H1 (cell line): ENCODE data around the gene PPWD1. TPM values are rescaled to one million over a fixed set of nuclear protein-coding genes. Genes with fewer than 3 reads are reported as not detected.

ENCODE experiments used
- CTCF ChIA-PET: fragments of 300-600 bp; sonication (Branson Sonifier 250); formaldehyde crosslinking; loops from one replicate; lab custom pipeline; 2021; ENCODE audit not compliant: partially characterized antibody; lab: Charles Lee
- POLR2A ChIA-PET: fragments of 300-600 bp; sonication (Branson Sonifier 250); formaldehyde crosslinking; loops from one replicate; lab custom pipeline; 2021; ENCODE audit warnings: inconsistent platforms; ENCODE audit not compliant: partially characterized antibody; lab: Charles Lee
- DNase-seq, 2 experiments: peaks; one replicate each; pipeline versions ENCODE4 v3.0.0 to v3.0.0-alpha.2; 2010 to 2022; ENCODE audit warnings: low spot score in 2 of 2, low read depth in 1 of 2, mixed read lengths in 1 of 2
- FAIRE-seq: peaks from 2 replicates; lab custom pipeline; 2011; peaks lifted over from hg19 to GRCh38; lab: Jason Lieb, UNC
- H2AFZ ChIP-seq: 2 replicates; pipeline ENCODE4 v1.8.1; 2012; ENCODE audit warnings: low read length, inconsistent platforms
- H2AK5ac ChIP-seq: 2 replicates; pipeline ENCODE4 v1.6.1; 2013; ENCODE audit warnings: low read depth, low read length
- H2BK120ac ChIP-seq: replicated peaks from 2 replicates; pipeline ENCODE3; 2013; ENCODE audit warnings: low read depth, low read length, inconsistent platforms
- H2BK12ac ChIP-seq: 2 replicates; pipeline ENCODE4 v1.6.1; 2013; ENCODE audit warnings: low read depth, low read length
- H2BK15ac ChIP-seq: 2 replicates; pipeline ENCODE4 v1.6.1; 2013; ENCODE audit warnings: low read length
- H2BK20ac ChIP-seq: 2 replicates; pipeline ENCODE4 v1.6.1; 2013; ENCODE audit warnings: low read length
- H2BK5ac ChIP-seq: 2 replicates; pipeline ENCODE4 v1.6.1; 2013; ENCODE audit warnings: low read depth, low read length
- H3K14ac ChIP-seq: 2 replicates; pipeline ENCODE4 v1.6.1; 2013; ENCODE audit warnings: inconsistent platforms; ENCODE audit not compliant: insufficient read length
- H3K18ac ChIP-seq: 2 replicates; pipeline ENCODE4 v1.6.1; 2013; ENCODE audit warnings: low read length; ENCODE audit errors: extremely low read depth
- H3K23ac ChIP-seq: 2 replicates; pipeline ENCODE4 v1.6.1; 2013; ENCODE audit warnings: inconsistent platforms; ENCODE audit not compliant: insufficient read length
- H3K23me2 ChIP-seq: 2 replicates; pipeline ENCODE4 v1.6.1; 2013; ENCODE audit warnings: low read depth, low read length
- H3K27ac ChIP-seq: 2 replicates; pipeline ENCODE4 v1.6.1; 2011; ENCODE audit warnings: low read depth, low read length, inconsistent platforms
- H3K27me3 ChIP-seq, 4 experiments: replicated peaks in 1 of 4; 1 replicate in 1 of 4; 2 replicates in 3 of 4; pipeline versions ENCODE4 v1.6.1 to v1.8.1; 2011 to 2013; ENCODE audit warnings: low read length in 3 of 4, mild to moderate bottlenecking in 3 of 4, inconsistent platforms in 2 of 4, mixed read lengths in 2 of 4, moderate library complexity in 1 of 4; ENCODE audit not compliant: control insufficient read depth in 3 of 4, insufficient read depth in 3 of 4; ENCODE audit errors: extremely low read depth in 1 of 4
- H3K36me3 ChIP-seq, 4 experiments: 2 replicates each; pipeline versions ENCODE4 v1.6.1 to v1.8.1; 2011 to 2013; ENCODE audit warnings: mild to moderate bottlenecking in 4 of 4, low read length in 3 of 4, moderate library complexity in 2 of 4, control low read depth in 1 of 4, inconsistent platforms in 1 of 4; ENCODE audit not compliant: insufficient read depth in 4 of 4, control insufficient read depth in 2 of 4
- H3K4ac ChIP-seq: replicated peaks from 2 replicates; pipeline ENCODE3; 2013; ENCODE audit warnings: low read length, low read depth, mixed read lengths, inconsistent platforms; ENCODE audit not compliant: insufficient read length
- H3K4me1 ChIP-seq, 4 experiments: replicated peaks in 1 of 4; 1 replicate in 1 of 4; 2 replicates in 3 of 4; pipeline versions ENCODE4 v1.6.1 to v1.8.1; 2011 to 2013; ENCODE audit warnings: low read length in 3 of 4, inconsistent platforms in 2 of 4, mixed read lengths in 1 of 4; ENCODE audit not compliant: insufficient read depth in 4 of 4, control insufficient read depth in 3 of 4
- H3K4me2 ChIP-seq, 2 experiments: 2 replicates each; pipeline versions ENCODE4 v1.6.1 to v1.8.1; 2011 to 2013; ENCODE audit warnings: low read depth in 2 of 2, low read length in 2 of 2, control low read depth in 1 of 2, inconsistent platforms in 1 of 2, mild to moderate bottlenecking in 1 of 2; ENCODE audit not compliant: insufficient read depth in 1 of 2
- H3K4me3 ChIP-seq, 4 experiments: fragments of 200-600, 300-600 bp in 1 of 4; sonication (generic), shearing (Covaris generic), sonication (Bioruptor Twin) in 1 of 4; 2 replicates each; pipeline versions ENCODE4 v1.5.1 to v1.8.1; 2011 to 2016; ENCODE audit warnings: low read length in 4 of 4, low read depth in 3 of 4, control low read depth in 2 of 4, inconsistent platforms in 2 of 4, mild to moderate bottlenecking in 2 of 4, mixed read lengths in 1 of 4, moderate library complexity in 1 of 4; ENCODE audit not compliant: insufficient read depth in 2 of 4; ENCODE audit errors: extremely low read depth in 1 of 4
- H3K56ac ChIP-seq: replicated peaks from 2 replicates; pipeline ENCODE3; 2013; ENCODE audit warnings: low read depth, mild to moderate bottlenecking, mixed read lengths, low read length, inconsistent platforms; ENCODE audit not compliant: insufficient read length
- H3K79me1 ChIP-seq: 2 replicates; pipeline ENCODE4 v1.6.1; 2013; ENCODE audit warnings: low read depth, low read length, control low read depth
- H3K79me2 ChIP-seq, 2 experiments: 2 replicates each; pipeline versions ENCODE4 v1.6.1 to v1.8.1; 2012 to 2013; ENCODE audit warnings: low read length in 2 of 2, mild to moderate bottlenecking in 2 of 2, inconsistent platforms in 1 of 2; ENCODE audit not compliant: insufficient read depth in 2 of 2, control insufficient read depth in 1 of 2
- H3K9ac ChIP-seq, 4 experiments: replicated peaks in 1 of 4; 1 replicate in 1 of 4; 2 replicates in 3 of 4; pipeline versions ENCODE4 v1.6.1 to v1.8.1; 2011 to 2013; ENCODE audit warnings: low read depth in 3 of 4, low read length in 3 of 4, control low read depth in 2 of 4, mild to moderate bottlenecking in 2 of 4, moderate library complexity in 2 of 4, inconsistent platforms in 1 of 4; ENCODE audit errors: extremely low read depth in 1 of 4
- H3K9me3 ChIP-seq, 2 experiments: 2 replicates each; pipeline versions ENCODE4 v1.6.1 to v1.8.1; 2012 to 2013; ENCODE audit warnings: mild to moderate bottlenecking in 2 of 2, moderate library complexity in 2 of 2, control low read depth in 1 of 2, inconsistent platforms in 1 of 2, low read depth in 1 of 2, low read length in 1 of 2, mixed read lengths in 1 of 2; ENCODE audit not compliant: insufficient read depth in 2 of 2
- H4K20me1 ChIP-seq, 2 experiments: replicated peaks in 1 of 2; 2 replicates each; pipeline versions ENCODE3 to v1.8.1; 2011 to 2013; ENCODE audit warnings: inconsistent platforms in 2 of 2, low read length in 2 of 2, mild to moderate bottlenecking in 1 of 2; ENCODE audit not compliant: insufficient read depth in 2 of 2, control insufficient read depth in 1 of 2
- H4K5ac ChIP-seq: 2 replicates; pipeline ENCODE4 v1.6.1; 2013; ENCODE audit warnings: low read length, low read depth, mixed read lengths, inconsistent platforms; ENCODE audit not compliant: insufficient read length
- H4K8ac ChIP-seq: 2 replicates; pipeline ENCODE4 v1.8.0; 2013; ENCODE audit warnings: mild to moderate bottlenecking, moderate library complexity, low read length, inconsistent platforms; ENCODE audit not compliant: insufficient read depth; ENCODE audit errors: extremely low read depth
- H4K91ac ChIP-seq: replicated peaks from 2 replicates; pipeline ENCODE3; 2013; ENCODE audit warnings: low read length, mixed read lengths, inconsistent platforms; ENCODE audit not compliant: insufficient read length
- CREB1 ChIP-seq: IDR thresholded peaks from 2 replicates; pipeline ENCODE4 v1.6.1; 2012; ENCODE audit warnings: inconsistent platforms
- EGR1 ChIP-seq: IDR thresholded peaks from 2 replicates; pipeline ENCODE4 v1.6.1; 2011; ENCODE audit warnings: low read depth, low read length, borderline replicate concordance
- EP300 ChIP-seq, 2 experiments: IDR thresholded peaks; 1 replicate in 1 of 2; 2 replicates in 1 of 2; pipeline ENCODE4 v1.6.1; 2011 to 2012; ENCODE audit warnings: low read depth in 2 of 2, low read length in 2 of 2, mild to moderate bottlenecking in 2 of 2, borderline replicate concordance in 1 of 2, inconsistent platforms in 1 of 2, moderate library complexity in 1 of 2
- FOSL1 ChIP-seq: IDR thresholded peaks from 2 replicates; pipeline ENCODE4 v1.6.1; 2011; ENCODE audit warnings: mild to moderate bottlenecking, low read depth, low read length, moderate library complexity; ENCODE audit not compliant: insufficient read depth
- HDAC6 ChIP-seq: IDR thresholded peaks from one replicate; pipeline ENCODE4 v1.7.1; 2012; ENCODE audit warnings: low read depth, mild to moderate bottlenecking, inconsistent platforms, low read length, moderate library complexity
- NRF1 ChIP-seq: IDR thresholded peaks from 2 replicates; pipeline ENCODE4 v1.6.1; 2011; ENCODE audit warnings: mild to moderate bottlenecking, low read depth, low read length, improper control_type of control experiment
- POU5F1 ChIP-seq: IDR thresholded peaks from 2 replicates; pipeline ENCODE4 v1.6.1; 2011; ENCODE audit warnings: low read depth, mild to moderate bottlenecking, low read length, moderate library complexity
- RAD21 ChIP-seq, 2 experiments: IDR thresholded peaks in 1 of 2; conservative IDR thresholded peaks in 1 of 2; 2 replicates each; pipeline ENCODE4 v1.6.1; 2011; ENCODE audit warnings: low read depth in 2 of 2, low read length in 2 of 2, improper control_type of control experiment in 1 of 2, inconsistent platforms in 1 of 2, mild to moderate bottlenecking in 1 of 2, moderate library complexity in 1 of 2
- RBBP5 ChIP-seq: IDR thresholded peaks from 2 replicates; pipeline ENCODE4 v1.7.1; 2012; ENCODE audit warnings: low read depth, mild to moderate bottlenecking, inconsistent platforms, low read length, moderate library complexity, borderline replicate concordance
- RFX5 ChIP-seq: IDR thresholded peaks from 2 replicates; pipeline ENCODE4 v1.6.1; 2011; ENCODE audit warnings: low read depth, low read length, improper control_type of control experiment, borderline replicate concordance
- RNF2 ChIP-seq: fragments of 200-900, 300-1000 bp; sonication (generic); IDR thresholded peaks from 2 replicates; pipeline ENCODE4 v1.7.1; 2016; ENCODE audit warnings: borderline replicate concordance, low read depth, mild to moderate bottlenecking, antibody characterized with exemption, low read length; ENCODE audit not compliant: poor library complexity, severe bottlenecking; ENCODE audit errors: missing control alignments
- SP1 ChIP-seq: IDR thresholded peaks from 2 replicates; pipeline ENCODE4 v1.6.1; 2011; ENCODE audit warnings: low read depth, low read length
- SP2 ChIP-seq: IDR thresholded peaks from 2 replicates; pipeline ENCODE4 v1.6.1; 2012; ENCODE audit warnings: mild to moderate bottlenecking, low read length, inconsistent platforms
- SP4 ChIP-seq: IDR thresholded peaks from 2 replicates; pipeline ENCODE4 v1.6.1; 2012; ENCODE audit warnings: low read length, inconsistent platforms
- YY1 ChIP-seq: IDR thresholded peaks from 2 replicates; pipeline ENCODE4 v1.6.1; 2011; ENCODE audit warnings: low read depth, mild to moderate bottlenecking, low read length
- WGBS, 2 experiments: shearing (Covaris generic) in 1 of 2; methylation state at CpG; one replicate each; pipeline versions ENCODE4 v1.1.6 to v1.1.7; 2013 to 2015; ENCODE audit warnings: low lambda C conversion rate in 2 of 2, mixed read lengths in 2 of 2, inconsistent platforms in 1 of 2, low coverage in 1 of 2, missing lambda C conversion rate in 1 of 2; ENCODE audit not compliant: insufficient replicate concordance in 2 of 2, insufficient coverage in 1 of 2, insufficient read length in 1 of 2; ENCODE audit errors: extremely low coverage in 1 of 2, missing lambda C conversion rate in 1 of 2; 5-methylcytosine and 5-hydroxymethylcytosine counted together
- polyA plus RNA-seq, 7 experiments: library from polyadenylated mRNA; depleted of rRNA in 3 of 7; stranded (reverse) in 5 of 7; unstranded in 2 of 7; fragments of >200 nt in 5 of 7; fragments of 200-250 nt in 2 of 7; gene quantifications; 1 replicate in 5 of 7; 2 replicates in 1 of 7; 4 replicates in 1 of 7; pipeline versions ENCODE4 v1.2.1 to v1.2.3, GENCODE V29; 2011 to 2013; ENCODE audit warnings: missing spikeins in 2 of 7, mixed read lengths in 2 of 7
- total RNA-seq: library from RNA; stranded (reverse); fragmentation: NEBNext Ultra II Directional; extraction: Animal tissue kit (Norgen Biotek cat#: 25700); gene quantifications from 2 replicates; pipeline ENCODE4 v1.2.1, GENCODE V29; 2021

Gene PPWD1
- total and polyA plus RNA-seq, 2 of the 8 experiments (the other 6 are each of a cell fraction or from before 2014, with no cell fraction given) = 5.0 to 35.7 TPM

DNA sequence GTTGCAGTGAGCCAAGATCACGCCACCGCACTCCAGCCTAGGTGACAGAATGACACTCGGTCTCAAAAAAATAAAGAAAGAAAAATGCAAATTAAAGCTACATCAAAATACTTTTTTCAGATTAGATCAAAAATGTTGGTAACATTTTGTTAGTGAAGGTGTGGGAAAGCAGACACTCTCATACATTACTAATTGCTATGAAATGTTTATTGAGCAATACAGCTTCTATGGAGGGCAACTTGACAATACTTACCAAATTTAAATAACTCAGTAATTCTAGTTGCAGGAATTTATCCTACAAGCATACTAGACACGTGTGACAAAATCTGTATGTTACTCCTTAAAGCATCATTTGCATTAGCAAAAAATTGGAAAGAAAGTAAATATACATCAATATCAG lies 56.9 kb downstream of the PPWD1 start:
- Histone ChIP-seq H3K4me3 (no peak overlapping the region), H3K4me2 (no peak overlapping the region), H4K5ac (no peak overlapping the region), H4K8ac (no peak overlapping the region), H3K79me1 (peaks cover 2% of the 10 kb centered on the region; the same call in 1 of the 2 replicates), H2AFZ (no peak overlapping the region), H3K79me2 (peaks cover 5 to 41% of the 10 kb centered on the region in 2 experiments; a peak in 3 of 4 replicates), H2BK20ac (no peak overlapping the region), H3K23ac (no peak overlapping the region), H3K4ac (no peak overlapping the region), H3K23me2 (peaks cover 3% of the 10 kb centered on the region), H2BK15ac (no peak overlapping the region), H3K9me3 (no peaks in the 10 kb centered on the region), H2AK5ac (no peak overlapping the region), H4K91ac (no peak overlapping the region), H3K14ac (no peak overlapping the region), H3K27me3 (no peaks in the 10 kb centered on the region), H2BK12ac (no peak overlapping the region), H3K56ac (no peak overlapping the region), H2BK5ac (no peak overlapping the region), H3K18ac (no peak overlapping the region), H2BK120ac (no peak overlapping the region), H3K4me1 (peaks cover 0 to 2% (median 0%) of the 10 kb centered on the region in 4 experiments; a peak in 2 of 7 replicates), H3K9ac (no peak overlapping the region), H3K36me3 (peaks cover 0 to 3% (median 0%) of the 10 kb centered on the region in 4 experiments; a peak in 1 of 8 replicates), H4K20me1 (peaks cover 0 to 2% of the 10 kb centered on the region in 2 experiments), H3K27ac (no peak overlapping the region)
- ChIA-PET CTCF (no interaction called here), POLR2A (no interaction called here)
- DNase-seq = no peak
- WGBS, 2 experiments = 88% methylated on average over 4 of the region's 4 CpGs; no CpG with 5 or more reads in 1 of the 2 experiments
- no peak for FAIRE-seq
- TF ChIP-seq FOSL1 = no peak
- no peak for TF ChIP-seq EGR1
- no peak for TF ChIP-seq SP2
- TF ChIP-seq RAD21 (IDR thresholded peaks at IDR 0.05 in 1 of 2, conservative IDR thresholded peaks at IDR 0.05 in 1 of 2; ENCODE audit: low read depth in 2 of 2, low read length in 2 of 2) = no peak
- no peak for TF ChIP-seq NRF1
- TF ChIP-seq CREB1 = no peak
- no peak for TF ChIP-seq YY1
- TF ChIP-seq RFX5 = no peak
- TF ChIP-seq SP4 = no peak
- TF ChIP-seq RBBP5 = no peak
- TF ChIP-seq EP300 (IDR thresholded peaks at IDR 0.05; ENCODE audit: borderline replicate concordance in 1 of 2, low read depth in 2 of 2, low read length in 2 of 2) = no peak
- no peak for TF ChIP-seq RNF2
- TF ChIP-seq POU5F1 = no peak
- TF ChIP-seq HDAC6 = no peak
- no peak for TF ChIP-seq SP1
